Esophagus muscularis mucosa (tissue), 4 donors: ENCODE measurements around the gene HLCS. TPM values are rescaled to one million over a fixed set of nuclear protein-coding genes. Genes with fewer than 3 reads are reported as not detected.
A peak's percentile ranks its signal among the peaks of the same experiment; 100 is the strongest.
"Not testable (repeated sequence)": the region's sequence is repeated elsewhere in the genome, so short reads cannot be mapped to it uniquely, and the experiment has no call there.

Experiments used
- DNase-seq: peaks from one replicate; pipeline ENCODE4 v3.0.0-alpha.2; 2017; ENCODE audit errors: extremely low spot score
- H3K27ac ChIP-seq, 4 donors: fragments of 200-600 bp; sonication (generic); replicated peaks in 1 of 4; 1 replicate in 3 of 4; 2 replicates in 1 of 4; pipeline ENCODE4 v1.5.1; 2016 to 2019; ENCODE audit warnings: mild to moderate bottlenecking in 1 of 4
- H3K27me3 ChIP-seq, 4 donors: fragments of 200-600 bp; sonication (generic); one replicate each; pipeline versions ENCODE4 v1.5.1 to v1.6.0; 2016 to 2019
- H3K36me3 ChIP-seq, 4 donors: fragments of 200-600 bp; sonication (generic); one replicate each; pipeline ENCODE4 v1.5.1; 2016 to 2019
- H3K4me1 ChIP-seq, 4 donors: fragments of 200-600 bp; sonication (generic); one replicate each; pipeline ENCODE4 v1.5.1; 2016 to 2019
- H3K4me3 ChIP-seq, 4 donors: fragments of 200-600 bp; sonication (generic); 1 replicate in 2 of 4; 2 replicates in 2 of 4; pipeline ENCODE4 v1.5.1; 2016 to 2019; ENCODE audit warnings: mild to moderate bottlenecking in 4 of 4, moderate library complexity in 1 of 4
- H3K9me3 ChIP-seq, 4 donors: fragments of 200-600 bp; sonication (generic); 1 replicate in 3 of 4; 2 replicates in 1 of 4; pipeline ENCODE4 v1.5.1; 2016 to 2019
- EP300 ChIP-seq: sonication (generic); formaldehyde crosslinking; IDR thresholded peaks from one replicate; pipeline ENCODE4 v1.6.1; 2017; ENCODE audit warnings: antibody characterized with exemption
- POLR2A ChIP-seq: fragments of 450-650 bp; IDR thresholded peaks from one replicate; pipeline ENCODE4 v1.6.1; 2017; ENCODE audit warnings: antibody characterized with exemption, moderate library complexity, mild to moderate bottlenecking, low read depth
- POLR2AphosphoS5 ChIP-seq, 2 donors: sonication (generic); formaldehyde crosslinking; IDR thresholded peaks; one replicate each; pipeline ENCODE4 v1.6.1; 2017; ENCODE audit warnings: antibody characterized with exemption in 2 of 2
- WGBS: methylation state at CpG from one replicate; pipeline ENCODE4 v1.1.5; 2018; 5-methylcytosine and 5-hydroxymethylcytosine counted together
- intact Hi-C: fragments of 100-400 bp; cut with DNase I; formaldehyde crosslinking; loops from one replicate; pipeline ENCODE4 v1.15.1; 2023
- total RNA-seq, 4 donors: library from RNA; depleted of rRNA; stranded (reverse); fragments of >200 nt; gene quantifications; one replicate each; pipeline versions ENCODE4 v1.1.0 to v1.2.1, GENCODE V29; 2016
- TF ChIP-seq, protein P1 (sequence below), 3 experiments: fragments of 200-600 bp in 2 of 3; fragments of 450-650 bp in 1 of 3; sonication (generic) in 2 of 3; IDR thresholded peaks; one replicate each; pipeline ENCODE4 v1.5.1; 2017 to 2019; ENCODE audit warnings: antibody characterized with exemption in 3 of 3, mild to moderate bottlenecking in 2 of 3, moderate library complexity in 1 of 3

HLCS gene
- total RNA-seq, 4 donors from 2014 or later = 15.9 to 25.3 (median 22.0) TPM

DNA sequence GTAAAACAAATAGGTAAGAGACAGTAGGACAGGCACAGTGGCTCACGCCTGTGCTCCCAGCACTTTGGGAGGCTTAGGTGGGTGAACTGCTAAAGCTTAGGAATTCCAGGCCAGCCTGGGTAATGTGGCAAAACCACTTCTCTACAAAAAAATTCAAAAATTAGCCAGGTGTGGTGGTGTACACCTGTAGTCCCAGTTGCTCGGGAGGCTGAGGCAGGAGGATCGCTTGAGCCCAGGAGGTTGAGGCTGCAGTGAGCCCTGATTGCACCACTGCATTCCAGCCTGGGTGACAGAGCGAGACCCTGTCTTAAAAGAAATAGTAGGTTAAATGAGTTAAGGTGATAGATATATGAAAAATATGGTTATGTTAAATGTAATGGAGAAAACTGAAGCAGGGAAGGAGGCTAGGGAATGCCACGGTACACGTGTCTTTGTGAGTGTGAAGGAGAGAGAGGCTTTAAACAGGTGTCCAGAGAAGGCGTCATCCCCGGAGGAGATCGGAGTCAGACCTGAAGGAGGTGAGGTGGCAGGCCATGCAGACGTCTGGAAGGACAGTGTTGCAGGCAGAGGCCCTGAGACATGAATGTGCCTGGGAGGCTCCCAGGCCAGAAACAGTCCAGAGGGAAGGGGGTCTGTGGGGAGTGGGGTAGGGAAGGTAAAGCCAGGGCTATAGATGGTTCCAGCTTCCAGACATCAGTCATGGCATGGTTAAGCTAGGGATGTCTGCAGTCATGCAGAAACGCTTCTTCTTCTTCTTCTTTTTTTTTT, 32.8 kb upstream of the HLCS start:
- Histone ChIP-seq H3K4me1 (peaks cover 0 to 4% (median 0%) of the 10 kb centered on the region in 4 donors), H3K9me3 (no peaks in the 10 kb centered on the region), H3K27ac (no peak overlapping the region), H3K27me3 (peaks cover 0 to 6% (median 1%) of the 10 kb centered on the region in 4 donors), H3K4me3 (no peak overlapping the region), H3K36me3 (no peaks in the 10 kb centered on the region)
- TF ChIP-seq, protein P1, sequence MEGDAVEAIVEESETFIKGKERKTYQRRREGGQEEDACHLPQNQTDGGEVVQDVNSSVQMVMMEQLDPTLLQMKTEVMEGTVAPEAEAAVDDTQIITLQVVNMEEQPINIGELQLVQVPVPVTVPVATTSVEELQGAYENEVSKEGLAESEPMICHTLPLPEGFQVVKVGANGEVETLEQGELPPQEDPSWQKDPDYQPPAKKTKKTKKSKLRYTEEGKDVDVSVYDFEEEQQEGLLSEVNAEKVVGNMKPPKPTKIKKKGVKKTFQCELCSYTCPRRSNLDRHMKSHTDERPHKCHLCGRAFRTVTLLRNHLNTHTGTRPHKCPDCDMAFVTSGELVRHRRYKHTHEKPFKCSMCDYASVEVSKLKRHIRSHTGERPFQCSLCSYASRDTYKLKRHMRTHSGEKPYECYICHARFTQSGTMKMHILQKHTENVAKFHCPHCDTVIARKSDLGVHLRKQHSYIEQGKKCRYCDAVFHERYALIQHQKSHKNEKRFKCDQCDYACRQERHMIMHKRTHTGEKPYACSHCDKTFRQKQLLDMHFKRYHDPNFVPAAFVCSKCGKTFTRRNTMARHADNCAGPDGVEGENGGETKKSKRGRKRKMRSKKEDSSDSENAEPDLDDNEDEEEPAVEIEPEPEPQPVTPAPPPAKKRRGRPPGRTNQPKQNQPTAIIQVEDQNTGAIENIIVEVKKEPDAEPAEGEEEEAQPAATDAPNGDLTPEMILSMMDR (IDR thresholded peaks at IDR 0.05) = no peak
- TF ChIP-seq POLR2A (no peak), EP300 (no peak), POLR2AphosphoS5 (IDR thresholded peaks at IDR 0.05) (no peak)
- DNase-seq = no peak
- 84% methylated on average over 11 of the region's 11 CpGs for WGBS
- intact Hi-C loops = no loop called here

DNA sequence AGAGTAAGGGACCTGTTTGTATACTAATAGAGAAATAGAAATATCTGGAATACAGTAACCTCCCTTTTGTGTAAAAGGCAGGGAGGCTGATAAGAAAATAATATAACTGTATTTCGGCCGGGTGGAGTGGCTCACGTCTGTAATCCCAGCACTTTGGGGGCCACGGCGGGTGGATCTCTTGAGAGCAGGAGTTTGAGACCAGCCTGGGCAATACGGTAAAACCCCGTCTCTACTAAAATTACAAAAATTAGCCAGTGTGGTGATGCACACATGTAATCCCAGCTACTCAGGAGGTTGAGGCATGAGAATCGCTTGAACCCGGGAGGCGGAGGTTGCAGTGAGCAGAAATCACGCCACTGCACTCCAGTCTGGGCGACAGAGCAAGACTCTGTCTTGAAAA, 28.8 kb upstream of the HLCS start:
- intact Hi-C loops = not testable (repeated sequence)
- peaks cover 0 to 22% (median 3%) of the 10 kb centered on the region in 4 donors for H3K27me3 ChIP-seq
- 94% methylated on average over 12 of the region's 12 CpGs for WGBS

DNA sequence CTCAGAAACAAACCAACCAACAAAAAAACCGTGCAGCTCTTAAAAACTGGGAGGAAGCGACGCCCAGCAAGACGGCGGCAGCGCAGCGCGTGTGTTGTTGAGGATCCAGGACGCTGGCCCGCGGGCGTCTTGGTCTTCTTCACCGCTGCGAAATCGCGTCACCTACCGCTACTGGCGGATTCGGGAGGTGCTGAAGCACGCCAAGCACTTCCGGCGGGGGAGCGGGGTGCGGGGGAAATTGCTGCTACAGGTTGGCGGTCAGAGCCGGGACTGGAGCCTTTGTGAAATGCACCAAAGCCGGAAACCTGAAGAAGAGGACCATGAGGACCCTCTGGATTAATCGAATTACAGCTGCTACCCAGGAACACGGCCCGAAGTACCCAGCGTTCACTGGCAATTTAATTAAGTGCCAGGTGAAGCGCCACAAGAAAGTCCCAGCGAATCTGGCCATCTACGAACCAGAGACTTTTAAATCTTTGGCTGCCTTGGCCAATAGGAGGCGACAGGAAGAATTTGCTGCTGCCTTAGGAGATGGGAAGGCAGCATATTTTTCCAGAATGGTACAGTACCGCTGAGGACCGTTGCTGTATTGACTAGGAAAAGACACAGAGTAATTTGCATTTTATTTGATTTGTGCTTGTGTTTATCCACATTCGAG, 28.2 kb upstream of the HLCS start:
- 41% methylated on average over 28 of the region's 38 CpGs for WGBS
- no peaks in the 10 kb centered on the region for H3K36me3 ChIP-seq
- H3K4me1 ChIP-seq = peaks cover 0 to 6% (median 6%) of the 10 kb centered on the region in 4 donors
- no peaks in the 10 kb centered on the region for H3K9me3 ChIP-seq
- TF ChIP-seq POLR2A (no peak), EP300 (no peak), POLR2AphosphoS5 (IDR thresholded peaks at IDR 0.05) (no peak)
- H3K27ac ChIP-seq = no peak overlapping the region
- H3K4me3 ChIP-seq = no peak overlapping the region
- H3K27me3 ChIP-seq = peaks cover 0 to 22% (median 3%) of the 10 kb centered on the region in 4 donors
- intact Hi-C loops = no loop called here
- no peak for DNase-seq

More for the DNA sequence above, 28.8 kb upstream of the HLCS start:
- DNase-seq, H3K36me3 ChIP-seq, H3K27ac ChIP-seq, H3K4me1 ChIP-seq, H3K4me3 ChIP-seq, H3K9me3 ChIP-seq: not testable (repeated sequence)

DNA sequence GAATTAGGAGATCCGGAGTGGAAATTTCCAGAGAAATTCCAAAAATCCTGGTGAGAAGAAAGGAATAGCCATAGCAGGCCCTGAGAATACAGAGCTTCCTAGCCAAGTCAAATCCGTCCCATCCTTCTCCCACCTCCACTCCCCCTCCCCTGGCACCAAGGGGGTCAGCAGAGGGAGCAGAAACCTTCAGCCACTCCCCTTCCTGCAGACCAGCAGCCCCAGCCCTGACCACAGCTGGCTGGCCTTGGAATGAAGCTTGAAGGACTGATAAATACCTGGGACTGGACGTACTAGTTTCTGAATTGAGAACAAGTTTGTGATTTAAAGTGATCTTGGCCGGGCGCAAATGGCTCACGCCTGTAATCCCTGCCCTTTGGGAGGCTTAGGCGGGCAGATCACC, 26.2 kb upstream of the HLCS start:
- no peak for DNase-seq
- intact Hi-C loops = no loop called here
- Histone ChIP-seq H3K27me3 (peaks cover 0 to 22% (median 3%) of the 10 kb centered on the region in 4 donors), H3K9me3 (no peaks in the 10 kb centered on the region), H3K36me3 (no peaks in the 10 kb centered on the region), H3K4me3 (no peak overlapping the region), H3K27ac (no peak overlapping the region), H3K4me1 (peaks cover 0 to 12% (median 6%) of the 10 kb centered on the region in 4 donors)
- WGBS = 88% methylated on average over 4 of the region's 7 CpGs
- TF ChIP-seq, protein P1 (IDR thresholded peaks at IDR 0.05) = no peak
- TF ChIP-seq POLR2A = no peak
- TF ChIP-seq POLR2AphosphoS5 (IDR thresholded peaks at IDR 0.05) = no peak
- TF ChIP-seq EP300 = no peak

DNA sequence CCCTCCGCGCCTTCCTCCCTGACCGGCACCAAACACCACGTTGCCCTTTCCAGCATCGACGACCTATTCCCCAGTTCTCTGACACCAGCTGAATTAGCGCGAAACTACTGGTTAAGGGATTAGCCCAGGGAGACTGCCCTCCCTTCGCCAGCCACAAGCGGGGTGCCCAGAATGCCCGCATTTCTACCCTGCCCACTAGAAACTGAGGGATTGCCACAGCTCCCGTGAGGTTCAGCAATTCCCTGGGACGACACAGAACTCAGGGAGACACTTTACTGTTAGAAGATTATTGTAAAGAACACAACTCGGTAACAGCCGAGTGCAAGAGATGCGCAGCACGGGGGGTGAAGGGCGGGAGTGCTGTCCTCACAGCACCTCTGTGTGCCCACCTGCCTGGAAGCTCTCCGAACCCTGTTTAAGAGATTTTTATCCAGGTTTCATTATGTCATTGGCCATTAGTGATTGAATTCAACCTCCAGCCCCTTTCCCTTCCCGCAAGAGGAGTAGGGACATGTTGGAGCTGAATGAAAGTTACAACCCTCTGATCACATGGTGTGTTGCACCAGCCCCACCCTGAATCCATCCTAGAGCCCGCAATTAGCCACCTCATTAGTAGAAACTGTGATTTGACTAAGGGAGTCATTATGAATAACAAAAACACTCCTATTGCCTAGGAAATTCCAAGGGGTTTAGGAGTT, 24.2 kb upstream of the HLCS start:
- H3K4me1 ChIP-seq = peaks cover 0 to 12% (median 6%) of the 10 kb centered on the region in 4 donors
- intact Hi-C loops = loop anchor here (2.0 kb wide), 1 partner anchor 24 kb away; the partner anchor contains the start of gene HLCS
- WGBS = 82% methylated on average over 20 of the region's 21 CpGs
- H3K4me3 ChIP-seq = peak overlapping the region; percentile 68 to 74 (median 69)
- H3K27ac ChIP-seq = peak overlapping the region; percentile 89 to 95 (median 93)
- no peaks in the 10 kb centered on the region for H3K36me3 ChIP-seq
- no peak for DNase-seq
- peaks cover 0 to 22% (median 3%) of the 10 kb centered on the region in 4 donors for H3K27me3 ChIP-seq
- TF ChIP-seq, protein P1 (IDR thresholded peaks at IDR 0.05) = no peak
- TF ChIP-seq POLR2AphosphoS5 (IDR thresholded peaks at IDR 0.05) (no peak), POLR2A (no peak), EP300 (no peak)
- H3K9me3 ChIP-seq = no peaks in the 10 kb centered on the region
